HG02759 (cell line): Measurements from ENCODE around the gene RPS10.
"Not testable (repeated sequence)": the region's sequence is repeated elsewhere in the genome, so short reads cannot be mapped to it uniquely, and the experiment has no call there.

Experiments
- ATAC-seq: cut with Tn5 transposase; IDR thresholded peaks from one replicate; pipeline ENCODE4 v1.9.1; 2021; ENCODE audit warnings: mild to moderate bottlenecking, moderate library complexity; ENCODE audit not compliant: unreplicated experiment

RPS10 gene

DNA sequence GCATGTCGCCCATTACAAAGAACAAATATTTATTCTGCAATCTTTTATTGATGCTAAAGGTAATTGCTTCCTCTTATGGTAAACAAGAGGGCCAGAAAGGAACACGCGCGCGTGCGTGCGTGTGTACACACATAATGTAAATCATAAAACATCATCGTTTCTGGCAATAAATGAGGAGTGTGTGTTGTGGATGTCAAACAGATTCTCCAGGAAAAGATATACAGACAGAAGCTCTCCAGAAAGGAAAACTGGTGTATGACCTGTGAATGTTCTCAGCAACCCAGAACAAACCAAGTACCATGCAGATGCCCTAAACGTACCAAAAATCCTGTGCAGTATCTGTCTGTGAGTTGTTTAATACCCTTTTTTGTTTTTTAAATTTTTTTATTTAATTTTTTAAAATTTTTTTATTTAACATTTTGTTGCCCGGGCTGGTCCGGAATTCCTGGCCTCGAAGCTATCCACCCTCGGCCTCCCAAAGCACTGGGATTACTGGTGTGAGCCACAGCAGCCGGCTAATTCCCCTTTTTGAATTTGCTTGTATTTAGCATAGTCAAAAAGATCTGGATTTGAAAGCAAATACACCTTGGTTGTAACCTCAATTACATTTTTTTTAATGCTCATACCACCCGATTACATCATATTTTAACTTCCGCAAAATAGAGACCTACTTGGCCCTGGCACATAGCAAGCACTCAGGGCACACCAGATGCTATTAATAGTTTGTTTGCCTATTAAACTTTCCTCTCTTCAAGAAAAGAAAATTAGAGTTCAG, 32.5 kb downstream of the RPS10 start:
- ATAC-seq: no peak

DNA sequence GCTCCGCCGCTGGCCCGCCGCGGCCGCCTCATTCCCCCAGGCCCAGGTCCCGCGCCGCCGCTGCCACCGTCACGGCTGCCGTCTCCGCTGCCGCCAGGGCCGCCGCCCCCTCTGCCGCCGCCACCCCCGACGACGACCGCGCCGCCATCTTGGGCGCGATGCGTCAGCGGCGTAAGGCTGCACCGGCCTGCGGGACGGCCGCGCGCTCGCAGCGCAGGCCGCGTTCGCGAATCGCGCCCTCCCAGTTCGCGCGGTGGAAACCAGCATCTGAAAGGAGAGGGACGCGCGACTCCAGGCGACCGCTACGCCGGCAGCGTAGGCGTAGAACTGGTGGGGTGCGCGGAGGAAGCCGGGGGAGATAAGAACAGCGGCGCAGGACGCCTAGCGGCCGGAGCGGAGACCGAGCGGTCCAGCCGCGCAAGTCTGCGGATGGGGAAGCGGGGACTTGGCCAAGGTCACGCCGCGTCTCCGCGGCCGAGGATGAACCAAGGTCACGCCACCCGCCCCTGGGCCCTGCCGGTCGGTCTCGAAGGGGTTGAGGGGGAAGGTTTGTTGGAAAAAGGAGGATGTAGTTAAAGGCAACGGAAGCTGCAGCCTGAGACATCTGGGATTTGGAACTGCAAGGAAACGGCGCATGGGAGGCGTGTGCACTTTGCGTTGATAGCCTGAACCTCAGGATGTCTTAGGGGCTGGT, 33.2 kb downstream of the RPS10 start, which contains the start of gene NUDT3:
NUDT3 (minus strand) TSS at position 173 of the 694 bp plus-strand sequence. CDS start 307 bp downstream, outside the sequence.
- ATAC-seq: peak; percentile 87

DNA sequence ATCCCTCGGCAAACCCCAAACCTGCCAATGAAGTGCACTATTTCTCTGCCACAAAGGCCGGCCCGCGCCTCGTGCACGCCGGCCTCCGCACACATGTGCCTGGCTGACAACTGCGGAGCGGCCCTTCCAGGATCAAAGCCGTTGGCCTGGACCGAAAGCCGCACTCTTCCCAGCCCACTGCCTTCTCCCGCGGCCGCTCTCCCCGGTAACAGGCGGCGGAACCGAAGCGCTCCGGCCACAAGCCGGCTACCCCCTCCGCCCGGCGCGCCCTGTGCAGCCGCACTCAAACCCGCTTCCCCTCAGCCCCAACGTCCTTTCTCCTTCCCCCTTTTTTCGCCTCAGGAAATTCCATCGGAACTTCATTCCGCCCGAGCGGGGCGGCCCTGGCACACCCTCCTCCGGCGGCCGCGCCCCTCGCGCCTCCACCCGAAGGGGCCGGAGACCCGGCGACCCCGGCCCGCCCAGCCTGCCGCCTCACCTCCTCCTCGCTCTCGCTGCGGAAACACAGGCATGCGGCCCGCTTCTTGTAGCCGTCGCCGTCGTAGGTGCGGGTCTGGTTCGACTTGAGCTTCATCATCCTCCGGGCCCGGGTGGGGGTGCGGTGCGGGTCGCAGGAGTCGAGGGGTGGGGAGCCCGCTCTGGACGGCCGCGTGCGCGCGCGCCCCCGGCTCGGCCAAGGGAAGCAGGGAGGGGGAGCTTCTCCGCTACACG, 33.9 kb downstream of the RPS10 start:
- peak; percentile 22 for ATAC-seq

DNA sequence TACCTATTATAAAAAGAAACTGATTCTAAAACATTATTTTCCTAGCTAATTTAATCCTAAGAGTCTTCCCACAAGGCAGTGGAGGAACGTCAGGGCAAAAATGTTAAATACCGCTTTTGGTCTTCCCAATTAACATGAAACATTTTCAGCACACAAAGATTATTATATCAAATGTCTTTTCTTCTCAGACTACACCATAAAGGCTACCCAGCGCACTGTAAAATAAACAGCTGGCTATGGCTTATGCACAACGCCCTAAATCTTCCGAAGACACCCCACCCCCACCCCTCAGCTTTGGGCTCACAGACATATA, 34.4 kb downstream of the RPS10 start:
- no peak for ATAC-seq

DNA sequence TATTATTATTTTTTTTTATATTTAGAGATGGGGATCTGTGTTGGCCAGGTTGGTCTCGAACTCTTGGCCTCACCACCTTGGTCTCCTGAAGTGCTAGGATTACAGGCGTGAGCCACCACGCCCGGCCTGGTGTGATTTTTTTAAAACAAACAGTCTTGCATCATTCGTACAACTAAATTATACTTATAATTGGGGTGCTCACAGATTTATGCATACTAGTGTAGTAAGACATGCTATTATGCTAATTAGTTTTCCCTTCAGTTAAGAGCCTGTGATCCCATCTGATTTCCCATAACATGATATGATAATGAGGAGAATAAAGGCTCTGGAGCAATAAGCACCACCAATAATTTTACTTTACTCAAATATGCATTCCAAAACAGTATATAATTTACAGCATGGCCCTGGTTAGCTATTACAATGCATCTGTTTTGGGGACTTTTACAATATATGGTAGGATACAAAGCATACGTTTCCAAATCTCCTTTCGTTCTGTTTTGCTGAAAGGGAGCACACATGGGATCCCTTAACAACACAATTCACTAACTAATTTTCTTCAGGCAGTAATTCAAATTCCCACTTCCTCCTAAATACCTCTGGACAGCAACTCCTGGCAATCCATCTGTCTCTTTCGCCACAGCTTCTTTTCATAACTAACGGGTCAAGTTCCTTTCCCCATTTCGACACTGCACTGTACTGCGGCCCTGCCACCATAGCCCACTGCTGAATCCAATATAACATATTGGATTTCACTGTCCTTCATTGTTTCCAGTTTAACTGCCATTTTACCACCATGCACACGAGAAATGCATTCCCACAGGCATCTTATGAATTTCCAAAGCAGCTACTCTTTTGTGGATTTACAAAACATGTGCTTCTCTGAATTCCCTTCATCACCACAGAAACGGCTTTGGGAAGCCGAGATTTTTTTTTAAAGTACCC, 35.1 kb downstream of the RPS10 start:
- no peak for ATAC-seq

DNA sequence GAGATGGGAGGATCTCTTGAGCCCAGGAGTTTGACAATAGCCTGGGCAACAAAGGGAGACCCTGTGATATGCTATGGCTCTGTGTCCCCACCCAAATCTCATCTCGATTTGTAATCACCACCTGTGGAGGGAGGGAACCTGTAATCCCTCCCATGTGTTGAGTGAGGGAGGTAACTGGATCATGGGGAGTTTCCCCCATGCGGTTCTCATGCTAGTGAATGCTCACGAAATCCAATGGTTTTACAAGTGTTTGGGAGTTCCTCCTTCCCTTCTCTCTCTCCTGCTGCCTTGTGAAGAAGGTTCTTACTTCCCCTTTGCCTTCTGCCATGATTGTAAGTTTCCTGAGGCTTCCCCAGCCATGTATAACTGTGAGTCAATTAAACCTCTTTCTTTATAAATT, 36.8 kb downstream of the RPS10 start:
- ATAC-seq: no peak

DNA sequence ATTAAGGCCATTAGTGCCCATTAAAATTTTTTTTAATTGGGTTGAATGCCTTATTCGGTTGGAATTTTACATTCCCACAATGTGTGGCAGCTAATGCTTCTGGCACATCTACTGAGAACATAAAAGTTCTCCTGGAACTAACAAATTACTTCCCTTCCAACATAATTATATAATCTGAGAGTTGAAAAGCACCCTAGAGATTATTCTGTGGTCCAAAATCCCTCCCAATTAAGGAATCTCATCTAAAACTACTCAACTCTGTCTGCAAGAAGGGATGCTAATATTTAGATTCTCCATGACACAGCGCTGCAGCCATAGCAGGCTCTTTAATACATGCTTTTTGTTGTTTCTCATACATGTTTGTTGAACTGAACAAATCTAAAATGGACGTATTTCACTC, 37.4 kb downstream of the RPS10 start:
- no peak for ATAC-seq

DNA sequence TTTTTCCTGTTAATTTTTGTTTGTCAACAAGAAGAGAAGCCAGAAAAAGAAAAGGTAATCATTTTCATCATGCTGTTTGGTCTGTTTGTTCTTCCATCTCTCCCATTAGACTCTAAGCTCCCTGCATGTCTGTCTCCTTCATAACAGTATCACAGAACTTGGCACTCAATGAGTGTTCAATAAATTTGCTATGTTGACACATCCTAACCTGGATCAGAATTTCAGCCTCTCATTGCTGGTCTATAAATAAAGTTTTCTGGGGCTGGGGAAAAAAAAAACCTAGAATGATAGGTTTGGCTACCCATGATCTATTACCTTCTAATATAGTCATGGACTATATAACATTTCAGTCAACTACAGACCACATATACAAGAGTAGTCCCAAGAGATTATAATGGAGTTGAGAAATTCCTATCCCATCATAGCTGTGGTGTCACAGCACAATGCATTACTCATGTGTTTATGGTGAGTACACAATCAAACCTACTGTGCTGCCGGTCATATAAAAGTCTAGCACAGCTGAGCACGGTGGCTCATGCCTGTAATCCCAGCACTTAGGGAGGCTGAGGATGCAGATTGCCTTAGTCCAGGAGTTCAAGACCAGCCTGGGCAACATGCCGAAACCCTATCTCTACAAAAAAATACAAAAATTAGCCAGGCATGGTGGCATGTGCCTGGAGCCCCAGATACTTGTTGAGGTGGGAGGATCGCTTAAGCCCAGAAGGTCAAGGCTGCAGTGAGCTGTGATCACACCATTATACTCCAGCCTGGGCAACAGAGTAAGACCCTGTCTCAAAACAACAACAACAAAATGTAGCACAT, 39.3 kb downstream of the RPS10 start:
- no peak for ATAC-seq

DNA sequence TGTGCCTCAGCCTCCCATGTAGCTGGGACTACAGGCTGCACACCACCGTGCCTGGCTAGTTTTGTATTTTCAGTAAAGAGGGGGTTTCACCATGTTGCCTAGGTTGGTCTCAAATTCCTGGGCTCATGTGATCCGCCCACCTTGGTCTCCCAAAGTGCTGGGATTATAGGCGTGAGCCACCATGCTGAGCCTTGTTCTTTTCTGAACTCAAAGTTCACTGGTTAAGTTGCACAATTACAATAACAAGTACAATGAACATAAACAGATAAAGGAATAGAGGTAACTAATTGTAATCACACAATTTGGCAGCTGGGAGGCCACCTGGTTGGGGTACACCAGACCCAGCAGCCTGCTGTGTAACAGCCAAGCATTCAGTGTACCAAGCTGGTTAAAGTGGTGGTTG, 40.1 kb downstream of the RPS10 start:
- ATAC-seq: no peak

DNA sequence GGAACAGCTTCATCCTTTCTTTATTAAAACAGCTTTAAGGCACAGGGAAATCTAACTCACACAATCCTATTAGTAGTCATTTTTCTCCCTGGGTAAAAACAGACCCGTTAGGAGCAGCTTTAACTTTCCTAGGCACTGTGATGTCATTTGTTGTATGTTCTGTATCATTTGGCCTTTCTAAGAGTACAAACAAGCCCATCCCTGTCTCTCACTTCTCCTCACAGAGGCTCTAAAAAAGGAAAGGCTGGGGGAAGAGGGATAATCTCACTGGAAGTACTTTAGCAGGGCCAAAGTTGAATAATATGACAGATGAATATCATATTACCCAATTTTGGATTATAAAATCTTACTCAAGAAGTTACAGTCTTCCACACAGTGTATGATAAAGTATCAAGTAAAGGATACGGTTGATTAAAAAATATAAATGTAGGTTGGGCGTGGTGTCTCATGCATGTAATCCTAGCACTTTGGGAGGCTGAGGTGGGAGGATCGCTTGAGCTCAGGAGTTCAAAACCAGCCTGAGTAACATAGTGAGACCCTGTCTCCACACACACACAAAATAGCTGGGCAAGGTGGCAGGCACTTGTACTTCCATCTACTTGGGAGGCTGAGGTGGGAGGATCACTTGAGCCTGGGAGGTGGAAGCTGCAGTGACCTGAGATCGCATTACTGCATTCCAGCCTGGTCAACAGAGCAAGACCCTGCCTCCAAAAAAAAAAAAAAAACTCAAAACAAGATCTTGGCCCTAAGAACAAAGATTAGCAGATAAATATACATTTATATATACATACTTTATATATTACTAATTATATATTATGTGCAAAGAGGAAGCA, 41.3 kb downstream of the RPS10 start:
- no peak for ATAC-seq

DNA sequence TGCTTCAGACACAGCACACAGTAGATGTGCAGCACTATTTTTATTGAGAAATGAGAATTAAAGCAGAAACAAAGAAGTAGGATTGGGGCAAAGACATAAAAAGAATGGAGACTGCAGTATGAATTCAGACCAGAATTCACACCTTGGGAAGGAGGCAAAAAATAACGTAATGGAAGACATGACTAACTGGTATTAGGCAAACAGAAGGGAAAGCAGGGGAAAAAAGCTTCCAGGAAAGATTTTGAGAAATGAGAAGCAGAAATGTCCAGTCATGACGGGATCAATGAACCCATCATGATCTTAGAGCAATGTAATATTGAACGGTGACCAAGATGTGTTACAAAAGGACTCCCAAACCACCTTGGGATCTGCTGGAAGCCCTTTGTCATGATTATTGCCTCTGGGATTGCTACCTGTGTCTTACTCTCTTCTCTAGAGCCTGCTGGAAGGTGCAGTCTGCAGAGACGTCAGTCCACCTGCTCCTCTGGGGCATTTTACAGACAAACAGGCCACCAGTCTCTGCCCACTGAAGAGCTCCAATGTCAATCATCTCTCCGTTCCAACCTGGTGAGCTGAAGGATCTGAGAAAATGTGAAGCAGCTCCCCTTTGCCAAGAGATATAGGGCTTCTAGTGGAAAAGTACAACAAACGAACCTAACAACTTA, 42.1 kb downstream of the RPS10 start:
- ATAC-seq: no peak

DNA sequence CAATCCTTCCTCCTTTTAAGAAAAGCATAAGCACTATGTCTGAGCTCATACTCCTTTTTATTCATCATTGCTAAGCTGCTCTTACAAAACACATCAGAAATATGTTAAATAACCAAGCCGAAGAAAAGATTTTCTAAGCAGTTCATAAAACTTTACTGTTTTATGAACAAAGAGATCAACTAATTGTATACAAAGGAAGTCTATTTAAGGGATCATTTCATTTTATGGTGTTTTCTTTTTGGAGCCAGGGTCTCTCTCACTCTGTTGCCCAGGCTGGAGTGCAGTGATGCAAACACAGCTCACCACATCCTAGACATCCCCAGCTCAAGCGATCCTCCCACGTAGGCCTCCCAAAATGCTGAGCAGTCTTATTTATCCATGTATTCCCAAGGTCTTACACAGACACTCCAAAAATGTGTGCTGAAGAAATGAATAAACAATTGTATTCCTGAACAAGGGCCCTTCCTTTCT, 42.7 kb downstream of the RPS10 start:
- no peak for ATAC-seq

DNA sequence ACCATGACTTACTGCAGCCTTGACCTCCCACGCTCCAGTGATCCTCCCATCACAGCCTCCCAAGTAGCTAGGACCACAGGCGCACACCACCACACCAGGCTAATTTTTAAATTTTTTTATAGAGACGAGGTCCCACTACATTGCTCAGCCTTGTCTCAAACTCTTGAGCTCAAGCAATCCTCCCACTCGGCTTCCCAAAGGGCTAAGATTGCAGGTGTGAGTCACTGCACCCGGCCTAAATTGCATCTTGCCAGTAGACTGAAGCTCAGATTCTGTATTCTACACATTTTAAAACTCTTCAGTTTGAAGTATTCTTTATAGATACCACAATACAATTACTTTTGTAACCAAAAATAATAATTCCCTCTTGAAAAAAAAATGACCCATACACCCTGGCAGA, 44.8 kb downstream of the RPS10 start:
- ATAC-seq: no peak

DNA sequence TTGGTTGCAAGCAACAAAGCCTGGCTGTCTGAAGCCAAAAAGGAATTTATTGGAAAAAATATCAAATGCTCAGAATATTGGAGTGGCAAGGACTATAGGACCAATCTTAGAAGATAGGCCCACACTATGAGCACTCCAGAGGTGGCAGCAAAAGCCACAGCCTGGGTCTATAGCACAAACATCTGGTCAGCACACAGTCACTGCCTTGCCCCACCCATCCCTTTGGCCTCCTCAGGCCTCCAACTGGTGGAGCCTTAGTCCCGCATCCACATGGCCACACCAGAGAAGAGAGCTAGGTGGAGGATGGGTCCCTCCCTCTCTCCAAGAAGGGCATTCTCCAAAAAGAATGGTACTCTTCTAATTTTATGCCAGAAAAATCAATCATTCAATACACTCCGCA, 47.4 kb downstream of the RPS10 start:
- no peak for ATAC-seq

DNA sequence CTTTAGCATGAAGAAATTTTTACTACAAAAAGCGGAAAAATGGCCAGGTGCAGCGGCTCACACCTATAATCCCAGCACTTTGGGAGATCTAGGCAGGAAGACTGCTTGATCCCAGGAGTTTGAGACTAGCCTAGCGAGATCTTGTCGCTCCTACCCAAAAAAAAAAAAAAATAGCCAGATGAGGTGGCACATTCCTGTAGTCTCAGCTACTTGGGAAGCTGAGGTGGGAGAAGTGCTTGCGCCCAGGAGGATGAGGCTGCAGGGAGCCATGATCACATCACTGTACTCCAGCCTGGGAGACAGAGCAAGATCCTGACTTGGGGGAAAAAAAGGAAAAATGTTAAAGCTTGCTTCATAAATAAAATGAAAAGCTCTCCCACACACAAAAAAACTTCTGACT, 47.9 kb downstream of the RPS10 start:
- no peak for ATAC-seq

DNA sequence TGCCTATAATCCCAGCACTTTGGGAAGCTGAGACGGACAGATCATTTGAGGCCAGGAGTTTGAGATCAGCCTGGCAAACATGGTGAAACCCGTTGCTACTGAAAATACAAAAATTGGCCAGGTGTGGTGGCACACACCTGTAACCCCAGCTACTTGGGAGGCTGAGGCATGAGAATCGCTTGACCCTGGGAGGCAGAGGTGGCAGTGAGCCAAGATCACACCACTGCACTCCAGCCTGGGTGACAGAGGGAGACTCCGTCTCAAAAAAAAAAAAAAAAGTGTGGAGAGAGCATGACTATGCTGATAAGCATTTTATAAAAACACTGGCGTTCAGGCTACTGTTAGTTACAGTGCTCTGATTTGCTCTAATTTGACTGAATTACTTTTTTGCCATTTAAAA, 48.3 kb downstream of the RPS10 start:
- ATAC-seq: not testable (repeated sequence)

DNA sequence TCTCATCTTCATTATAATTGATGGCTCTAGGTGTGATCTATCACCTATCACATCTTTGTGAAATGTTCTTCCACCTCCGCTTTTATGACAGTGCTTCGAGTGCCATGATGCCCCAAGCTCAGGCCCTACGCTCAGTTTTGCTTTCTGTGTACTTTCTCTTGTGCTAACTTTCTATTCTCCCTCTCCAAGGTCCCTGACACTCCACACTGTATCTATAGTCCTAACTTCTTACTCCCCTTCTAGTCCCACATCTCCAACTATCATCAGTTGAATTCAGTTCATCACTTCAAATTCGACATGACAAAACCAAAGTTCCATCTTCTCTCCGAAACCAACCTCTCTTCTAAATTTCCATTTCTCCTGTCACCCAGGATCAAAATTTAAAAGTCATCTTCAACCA, 50.0 kb downstream of the RPS10 start:
- no peak for ATAC-seq

DNA sequence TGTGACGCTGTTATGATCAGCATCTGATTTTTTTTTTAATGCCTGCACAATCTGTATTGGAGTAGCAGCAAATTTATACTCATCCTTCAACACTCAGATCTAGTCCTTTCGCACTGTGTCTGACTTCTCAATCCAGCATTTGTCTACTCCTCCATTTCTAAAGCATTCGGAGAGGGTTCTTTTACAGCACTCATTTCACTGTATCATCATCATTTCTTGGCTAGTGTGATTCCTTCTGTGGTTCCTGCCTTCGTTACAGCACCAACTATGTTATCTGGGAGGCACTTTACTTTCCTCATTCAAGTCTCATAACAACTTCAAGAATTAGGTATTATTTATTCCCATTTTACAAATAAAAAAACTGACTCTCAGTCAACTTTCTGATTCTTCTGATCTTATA, 51.4 kb downstream of the RPS10 start:
- no peak for ATAC-seq

DNA sequence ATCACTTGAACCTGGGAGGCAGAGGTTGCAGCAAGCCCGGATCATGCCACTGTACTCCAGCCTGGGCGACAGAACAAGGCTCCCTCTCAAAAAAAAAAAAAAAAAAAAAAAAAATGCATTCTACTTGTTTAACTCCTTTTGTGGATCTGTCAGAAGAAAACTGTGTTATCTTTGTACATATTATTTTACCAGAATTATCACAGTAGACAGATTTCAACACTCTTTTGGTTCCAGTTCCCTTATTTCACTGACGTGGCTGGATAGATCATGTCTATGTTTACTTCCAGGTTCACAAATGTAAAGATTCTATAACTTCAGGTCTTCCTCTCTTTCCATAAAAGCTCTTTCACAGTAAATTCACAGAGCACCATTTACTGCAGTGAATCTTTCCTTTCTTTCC, 51.8 kb downstream of the RPS10 start:
- no peak for ATAC-seq
